ENCODE measurements around the gene GDE1.

GDE1 gene

DNA sequence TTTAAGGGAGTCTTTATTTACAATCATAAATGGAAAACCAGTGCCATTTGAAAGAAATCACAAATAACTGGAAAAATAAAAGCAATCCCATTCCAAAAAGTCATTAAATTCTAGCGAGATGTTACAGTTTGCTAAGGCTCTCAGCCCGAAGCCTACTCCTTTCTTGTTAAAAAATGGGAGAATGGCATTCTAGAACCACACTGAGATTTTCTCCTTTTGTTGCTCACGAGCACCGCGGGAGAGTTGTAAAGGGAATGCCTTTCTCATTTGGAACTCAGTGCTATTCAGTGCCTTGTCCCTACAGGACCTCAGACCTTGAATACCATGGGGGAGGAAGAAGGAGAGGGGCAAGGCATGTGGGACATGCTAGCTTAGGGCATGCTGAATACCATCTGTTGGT, 36.3 kb downstream of the GDE1 start:
- no peak for DNase-seq

- no peak for DNase-seq
Measured at GRCh38 chr16:19484096-19484495, 37.8 kb downstream of the GDE1 start.

- DNase-seq, result no peak
Measured at GRCh38 chr16:19482291-19482690, 39.6 kb downstream of the GDE1 start.

- DNase-seq, result no peak
Measured at GRCh38 chr16:19481769-19482168, 40.1 kb downstream of the GDE1 start.

DNA sequence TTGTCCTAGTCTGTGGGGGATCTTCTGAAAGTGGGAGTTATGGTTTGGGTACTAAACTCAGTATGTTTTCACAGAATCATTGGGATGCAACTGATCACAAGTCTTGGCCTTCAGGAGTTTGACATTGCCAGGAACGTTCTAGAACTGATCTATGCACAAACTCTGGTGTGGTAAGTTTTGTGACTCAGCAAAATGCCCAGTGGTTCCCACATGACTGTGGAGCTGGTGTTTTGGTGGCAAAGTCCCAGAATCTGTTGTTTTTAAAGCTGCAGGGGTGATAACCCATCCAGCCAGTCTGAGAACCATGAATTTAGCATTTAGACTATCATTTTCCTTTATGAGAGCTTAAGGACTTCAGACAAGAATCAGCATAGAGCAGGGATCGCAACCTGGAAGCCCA, 40.6 kb downstream of the GDE1 start:
- DNase-seq, result no peak

DNA sequence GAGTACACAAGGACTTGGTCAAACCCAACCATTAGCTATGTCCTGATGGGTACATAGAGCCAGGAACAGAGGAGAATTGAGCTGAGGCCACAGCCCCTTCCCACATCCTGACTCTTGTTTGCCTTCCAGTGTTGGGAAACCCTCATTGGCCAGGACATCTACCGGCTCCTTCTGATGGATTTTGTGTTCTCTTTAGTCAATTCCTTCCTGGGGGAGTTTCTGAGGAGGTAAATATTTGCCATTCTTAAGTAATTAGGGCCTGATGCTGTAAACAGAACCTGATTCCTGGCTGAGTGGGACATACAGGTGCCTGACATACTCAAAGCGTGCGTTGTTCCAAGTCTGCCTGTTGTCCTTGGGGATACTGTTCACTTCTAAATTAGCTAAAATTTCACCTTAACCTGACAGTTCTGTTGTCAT, 42.6 kb downstream of the GDE1 start:
- no peak for DNase-seq

- no peak for DNase-seq
Measured at GRCh38 chr16:19478505-19478904, 43.4 kb downstream of the GDE1 start.

- DNase-seq, result no peak
Measured at GRCh38 chr16:19474617-19475016, 47.3 kb downstream of the GDE1 start.

DNA sequence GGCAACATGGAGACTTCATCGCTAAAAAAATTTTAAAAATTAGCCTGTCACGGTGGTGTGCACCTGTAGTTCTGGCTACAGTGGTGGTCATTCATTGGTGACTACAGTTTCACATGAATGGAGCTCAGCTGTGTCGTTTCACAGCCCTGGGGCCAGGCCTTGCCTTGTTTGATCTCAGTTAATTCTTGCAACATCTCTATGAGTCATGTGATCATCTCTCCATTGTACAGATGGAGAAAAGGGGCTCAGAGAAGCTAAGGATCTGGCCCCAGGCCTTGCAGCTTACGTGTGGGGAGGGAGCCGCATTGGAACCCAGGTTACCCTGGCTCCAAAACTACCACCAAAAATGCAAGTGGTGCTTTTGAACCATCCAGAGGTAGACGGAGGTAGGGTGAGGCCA, 49.4 kb downstream of the GDE1 start:
- no peak for DNase-seq

DNA sequence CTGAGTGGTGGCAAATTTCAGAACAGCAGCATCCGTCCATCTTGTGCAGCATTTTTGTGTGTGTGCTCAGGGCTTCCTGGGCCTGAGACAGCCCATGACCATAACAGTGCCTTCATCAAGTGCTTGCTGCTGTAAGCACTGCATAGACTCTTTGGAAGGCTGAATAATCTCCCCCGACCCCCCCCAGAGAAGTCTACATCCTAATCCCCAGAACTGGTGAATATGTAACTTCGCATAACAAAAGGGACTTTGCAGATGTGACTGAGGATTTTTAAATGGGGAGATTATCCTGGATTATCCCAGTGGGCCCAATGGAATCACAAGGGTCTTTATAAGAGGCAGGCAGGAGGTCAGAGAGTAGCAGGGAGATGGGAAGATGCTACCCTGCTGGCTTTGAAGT, 53.6 kb downstream of the GDE1 start:
- no peak for DNase-seq

DNA sequence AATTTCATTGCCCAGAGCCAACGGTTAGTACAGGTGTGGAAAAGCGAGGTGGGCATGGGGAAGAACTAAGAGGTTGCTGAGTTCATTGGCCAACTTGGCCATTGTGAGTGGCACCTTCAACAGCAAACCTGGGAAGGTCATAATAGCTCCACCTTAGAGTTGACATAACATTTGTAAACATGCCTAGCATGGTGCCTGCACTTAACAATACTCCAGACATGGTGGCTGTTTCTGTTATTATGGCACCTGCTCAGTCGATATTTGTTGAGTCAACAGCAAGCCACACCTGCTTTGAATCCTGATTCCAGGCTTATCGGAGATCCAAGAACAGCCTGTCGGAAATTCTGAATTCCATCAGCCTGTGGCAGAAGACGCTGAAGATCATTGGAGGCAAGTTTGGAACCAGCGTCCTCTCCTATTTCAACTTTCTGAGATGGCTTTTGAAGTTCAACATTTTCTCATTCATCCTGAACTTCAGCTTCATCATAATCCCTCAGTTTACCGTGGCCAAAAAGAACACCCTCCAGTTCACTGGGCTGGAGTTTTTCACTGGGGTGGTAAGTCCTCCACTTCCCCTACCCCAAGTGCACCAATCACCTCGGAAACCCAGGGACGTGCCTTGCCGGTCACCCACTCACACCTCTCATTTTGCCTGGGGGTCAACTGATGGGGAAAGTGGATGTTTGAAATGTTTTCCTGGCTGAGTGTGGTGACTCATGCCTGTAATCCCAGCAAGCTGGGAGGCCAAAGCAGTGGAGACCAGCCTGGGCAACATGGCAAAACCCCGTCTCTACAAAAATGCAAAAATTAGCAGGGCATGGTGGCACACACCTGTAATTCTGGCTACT, 58.2 kb downstream of the GDE1 start:
- no peak for DNase-seq

GRCh38 chr16:19460397-19460796, 61.5 kb downstream of the GDE1 start:
- no peak for DNase-seq

GRCh38 chr16:19458722-19459379, 63.0 kb downstream of the GDE1 start:
- no peak for DNase-seq
